Lower leg skin (tissue), 3 donors: ENCODE measurements around the gene ARHGEF19.

ENCODE experiments used
- CTCF ChIP-seq, 3 donors: fragments of 450-650 bp; IDR thresholded peaks; one replicate each; pipeline ENCODE4 v1.5.1; 2016; ENCODE audit warnings: antibody characterized with exemption in 3 of 3, mild to moderate bottlenecking in 3 of 3, moderate library complexity in 2 of 3
- POLR2A ChIP-seq, 2 donors: fragments of 450-650 bp; IDR thresholded peaks; one replicate each; pipeline ENCODE4 v1.6.1; 2016 to 2017; ENCODE audit warnings: antibody characterized with exemption in 2 of 2, mild to moderate bottlenecking in 1 of 2, moderate library complexity in 1 of 2

- TF ChIP-seq CTCF (IDR thresholded peaks at IDR 0.05) = no peak
- TF ChIP-seq POLR2A (IDR thresholded peaks at IDR 0.05) = no peak
Observed at GRCh38 chr1:16153999-16154673, 58.3 kb downstream of the ARHGEF19 start.
